ENCODE data around the gene TRAM2. TPM values are rescaled to one million over a fixed set of nuclear protein-coding genes. Genes with fewer than 3 reads are reported as not detected.

The TRAM2 gene
- total RNA-seq, 1 donor from 2014 or later: 15.6 TPM

GRCh38 chr6:52573295-52573694 lies 3.6 kb downstream of the TRAM2 start:
- TF ChIP-seq CTCF (IDR thresholded peaks at IDR 0.05; ENCODE audit: insufficient read depth, low read length, poor library complexity, severe bottlenecking): peak; percentile 55
- DNase-seq (ENCODE audit: low read depth): no peak
- H3K36me3 ChIP-seq (ENCODE audit: control insufficient read depth, insufficient read depth, low read length): no peaks in the 10 kb centered on the region
- no peak overlapping the region for H3K4me3 ChIP-seq (ENCODE audit: low read depth, low read length)
- no peaks in the 10 kb centered on the region for H3K27me3 ChIP-seq (ENCODE audit: control insufficient read depth, insufficient read depth, low read length)

GRCh38 chr6:52572536-52572935 lies 4.3 kb downstream of the TRAM2 start:
- no peaks in the 10 kb centered on the region for H3K27me3 ChIP-seq (ENCODE audit: control insufficient read depth, insufficient read depth, low read length)
- H3K4me3 ChIP-seq (ENCODE audit: low read depth, low read length): no peak overlapping the region
- no peak for TF ChIP-seq CTCF (IDR thresholded peaks at IDR 0.05; ENCODE audit: insufficient read depth, low read length, poor library complexity, severe bottlenecking)
- no peak for DNase-seq (ENCODE audit: low read depth)
- H3K36me3 ChIP-seq (ENCODE audit: control insufficient read depth, insufficient read depth, low read length): no peaks in the 10 kb centered on the region

GRCh38 chr6:52571099-52571755 lies 5.6 kb downstream of the TRAM2 start:
- no peak for DNase-seq (ENCODE audit: low read depth)
- no peak for TF ChIP-seq CTCF (IDR thresholded peaks at IDR 0.05; ENCODE audit: insufficient read depth, low read length, poor library complexity, severe bottlenecking)
- H3K4me3 ChIP-seq (ENCODE audit: low read depth, low read length): no peak overlapping the region
- H3K27me3 ChIP-seq (ENCODE audit: control insufficient read depth, insufficient read depth, low read length): no peaks in the 10 kb centered on the region
- no peaks in the 10 kb centered on the region for H3K36me3 ChIP-seq (ENCODE audit: control insufficient read depth, insufficient read depth, low read length)

- no peak for TF ChIP-seq CTCF (IDR thresholded peaks at IDR 0.05; ENCODE audit: insufficient read depth, low read length, poor library complexity, severe bottlenecking)
- no peak for DNase-seq (ENCODE audit: low read depth)
- H3K27me3 ChIP-seq (ENCODE audit: control insufficient read depth, insufficient read depth, low read length): no peaks in the 10 kb centered on the region
- H3K4me3 ChIP-seq (ENCODE audit: low read depth, low read length): no peak overlapping the region
- H3K36me3 ChIP-seq (ENCODE audit: control insufficient read depth, insufficient read depth, low read length): no peaks in the 10 kb centered on the region
Measured at GRCh38 chr6:52570291-52570700, 6.6 kb downstream of the TRAM2 start.

GRCh38 chr6:52568320-52568719 lies 8.5 kb downstream of the TRAM2 start:
- no peak for DNase-seq (ENCODE audit: low read depth)
- Histone ChIP-seq H3K27me3 (ENCODE audit: control insufficient read depth, insufficient read depth, low read length) (no peaks in the 10 kb centered on the region), H3K4me3 (ENCODE audit: low read depth, low read length) (no peak overlapping the region), H3K36me3 (ENCODE audit: control insufficient read depth, insufficient read depth, low read length) (no peaks in the 10 kb centered on the region)
- TF ChIP-seq CTCF (IDR thresholded peaks at IDR 0.05; ENCODE audit: insufficient read depth, low read length, poor library complexity, severe bottlenecking): no peak

GRCh38 chr6:52566853-52567279 lies 10.0 kb downstream of the TRAM2 start:
- Histone ChIP-seq H3K4me3 (ENCODE audit: low read depth, low read length) (no peak overlapping the region), H3K36me3 (ENCODE audit: control insufficient read depth, insufficient read depth, low read length) (no peaks in the 10 kb centered on the region), H3K27me3 (ENCODE audit: control insufficient read depth, insufficient read depth, low read length) (no peaks in the 10 kb centered on the region)
- no peak for TF ChIP-seq CTCF (IDR thresholded peaks at IDR 0.05; ENCODE audit: insufficient read depth, low read length, poor library complexity, severe bottlenecking)
- peak; percentile 89 for DNase-seq (ENCODE audit: low read depth)

Measured in kidney epithelial cell (primary cell).